ENCODE data around the gene TTC34. TPM values are rescaled to one million over a fixed set of nuclear protein-coding genes. Genes with fewer than 3 reads are reported as not detected.

The TTC34 gene
- total and polyA plus RNA-seq, 2 of the 4 experiments (the other 2 are of a cell fraction) = under 0.01 to 0.09 TPM

- Histone ChIP-seq H2BK120ac (ENCODE audit: low read depth, low read length) (no peak overlapping the region), H4K20me1 (ENCODE audit: insufficient read depth, low read length) (no peaks in the 10 kb centered on the region), H3K56ac (ENCODE audit: extremely low read depth, insufficient read depth, low read length) (no peak overlapping the region), H3K9me1 (ENCODE audit: insufficient read depth, low read length) (no peaks in the 10 kb centered on the region), H3K4me1 (ENCODE audit: control insufficient read depth, insufficient read depth, low read length) (no peaks in the 10 kb centered on the region), H4K91ac (ENCODE audit: insufficient read depth, low read depth, low read length) (no peak overlapping the region), H4K5ac (ENCODE audit: low read depth, low read length) (no peak overlapping the region), H3K4ac (ENCODE audit: low read depth, low read length) (no peak overlapping the region), H3K27ac (ENCODE audit: insufficient read depth, low read length) (no peak overlapping the region), H3K18ac (ENCODE audit: low read depth, low read length) (no peak overlapping the region), H2BK15ac (ENCODE audit: low read depth, low read length) (no peak overlapping the region), H3K23ac (ENCODE audit: low read depth, low read length) (no peak overlapping the region), H4K8ac (ENCODE audit: low read depth in 2 of 2, low read length in 2 of 2) (no peak overlapping the region), H3K36me3 (ENCODE audit: control insufficient read depth, insufficient read depth, low read length) (no peaks in the 10 kb centered on the region), H3K14ac (replicated peaks; ENCODE audit: low read depth, low read length) (no peak overlapping the region), H3K4me2 (ENCODE audit: low read depth, low read length) (no peak overlapping the region), H3K9ac (ENCODE audit: low read depth, low read length) (no peak overlapping the region), H2BK5ac (ENCODE audit: low read depth, low read length, poor library complexity, severe bottlenecking) (no peak overlapping the region), H3K4me3 (ENCODE audit: insufficient read depth, low read depth, low read length) (no peak overlapping the region), H2AK9ac (replicated peaks; ENCODE audit: low read depth, low read length, poor library complexity) (no peak overlapping the region), H3K9me3 (ENCODE audit: control insufficient read depth, insufficient read depth, low read length) (peaks cover 46% of the 10 kb centered on the region), H3K79me1 (ENCODE audit: low read depth in 1 of 2, low read length in 2 of 2) (no peaks in the 10 kb centered on the region), H3K27me3 (ENCODE audit: control insufficient read depth, insufficient read depth, low read length) (no peaks in the 10 kb centered on the region), H2AFZ (replicated peaks; ENCODE audit: low read length, poor library complexity) (no peak overlapping the region), H2AK5ac (ENCODE audit: low read depth, low read length) (no peak overlapping the region), H2BK20ac (ENCODE audit: low read depth, low read length) (no peak overlapping the region)
- TF ChIP-seq SMC3 (IDR thresholded peaks at IDR 0.05; ENCODE audit: low read depth, low read length) (no peak), RCOR1 (IDR thresholded peaks at IDR 0.05; ENCODE audit: insufficient replicate concordance, low read length) (no peak), RAD21 (IDR thresholded peaks at IDR 0.05; ENCODE audit: low read length) (no peak), ELK1 (IDR thresholded peaks at IDR 0.05; ENCODE audit: borderline replicate concordance, low read depth, low read length) (no peak), BHLHE40 (IDR thresholded peaks at IDR 0.05; ENCODE audit: low read depth, low read length) (no peak), CHD1 (IDR thresholded peaks at IDR 0.05; ENCODE audit: low read depth, low read length) (no peak), MAZ (IDR thresholded peaks at IDR 0.05; ENCODE audit: borderline replicate concordance, low read depth, low read length) (no peak), MXI1 (IDR thresholded peaks at IDR 0.05; ENCODE audit: borderline replicate concordance, low read depth, low read length) (no peak), NFE2L2 (IDR thresholded peaks at IDR 0.05; ENCODE audit: low read depth, low read length) (no peak), MAFK (IDR thresholded peaks at IDR 0.05; ENCODE audit: low read depth, low read length) (no peak), USF2 (IDR thresholded peaks at IDR 0.05; ENCODE audit: low read depth, low read length) (no peak), POLR2A (IDR thresholded peaks at IDR 0.05; ENCODE audit: low read depth, low read length) (no peak), FOS (IDR thresholded peaks at IDR 0.05; ENCODE audit: low read depth, low read length) (no peak), CTCF (conservative IDR thresholded peaks at IDR 0.05; ENCODE audit: low read depth, low read length) (no peak), RFX5 (IDR thresholded peaks at IDR 0.05; ENCODE audit: low read depth, low read length) (no peak)
- ChIA-PET CTCF (no interaction called here), POLR2A (ENCODE audit: unreplicated experiment) (no interaction called here)
- ATAC-seq (ENCODE audit: low read depth) (no peak), DNase-seq (no peak)
- in situ Hi-C loops (cut with MboI; ENCODE audit: low sequenced_read_pairs) = no loop called here
- WGBS, 2 experiments (ENCODE audit: extremely low coverage in 2 of 2, insufficient read length in 1 of 2) = 49% methylated on average over 4 of the region's 6 CpGs; no CpG with 5 or more reads in 1 of the 2 experiments
- dilution Hi-C loops (cut with HindIII; ENCODE audit: low sequenced_read_pairs, unreplicated experiment) = no loop called here
- intact Hi-C loops (cut with micrococcal nuclease) = no loop called here
- no TSS peak for BruUV-seq (replicated peaks)
Measured at GRCh38 chr1:2797741-2798016, 3.8 kb downstream of the TTC34 start.
